Prostate gland (tissue), 2 donors: ENCODE data around the gene CHRNG. TPM values are rescaled to one million over a fixed set of nuclear protein-coding genes. Genes with fewer than 3 reads are reported as not detected.

Experiments used
- DNase-seq: peaks from one replicate; pipeline ENCODE4 v3.0.0-alpha.2; 2019; ENCODE audit warnings: low spot score
- H3K27ac ChIP-seq, 2 donors: fragments of 200-600 bp; sonication (generic); 2 replicates each; pipeline ENCODE4 v1.5.1; 2017 to 2019
- H3K27me3 ChIP-seq: fragments of 200-600 bp; sonication (generic); replicated peaks from 2 replicates; pipeline ENCODE4 v1.5.1; 2019; ENCODE audit not compliant: insufficient read depth
- H3K36me3 ChIP-seq, 2 donors: fragments of 200-600 bp; sonication (generic); 1 replicate in 1 of 2; 2 replicates in 1 of 2; pipeline versions ENCODE4 v1.5.1 to v1.8.1; 2017 to 2019
- H3K4me1 ChIP-seq: fragments of 200-600 bp; sonication (generic); replicated peaks from 2 replicates; pipeline ENCODE4 v1.5.1; 2019
- H3K4me3 ChIP-seq, 2 donors: fragments of 200-600 bp; sonication (generic); 2 replicates each; pipeline ENCODE4 v1.5.1; 2017 to 2019
- H3K9me3 ChIP-seq: fragments of 200-600 bp; sonication (generic); 2 replicates; pipeline ENCODE4 v1.5.1; 2017
- POLR2A ChIP-seq: fragments of 450-650 bp; IDR thresholded peaks from one replicate; pipeline ENCODE4 v1.6.1; 2016; ENCODE audit warnings: antibody characterized with exemption, mild to moderate bottlenecking
- POLR2AphosphoS5 ChIP-seq: sonication (generic); formaldehyde crosslinking; IDR thresholded peaks from one replicate; pipeline ENCODE4 v1.6.1; 2017; ENCODE audit warnings: antibody characterized with exemption
- WGBS: methylation state at CpG from one replicate; pipeline ENCODE4 v1.1.5; 2018; 5-methylcytosine and 5-hydroxymethylcytosine counted together
- intact Hi-C: fragments of 100-400 bp; cut with DNase I; formaldehyde crosslinking; loops from one replicate; pipeline ENCODE4 v1.14.2; 2022
- total RNA-seq, 2 donors: library from RNA; depleted of rRNA; stranded (reverse); fragments of >200 nt; gene quantifications; one replicate each; pipeline ENCODE4 v1.1.0, GENCODE V29; 2016
- TF ChIP-seq, protein P1 (sequence below), 4 experiments: fragments of 200-600 bp in 2 of 4; fragments of 450-650 bp in 2 of 4; sonication (generic) in 2 of 4; IDR thresholded peaks; 1 replicate in 3 of 4; 2 replicates in 1 of 4; pipeline ENCODE4 v1.5.1; 2016 to 2019; ENCODE audit warnings: antibody characterized with exemption in 4 of 4, mild to moderate bottlenecking in 2 of 4, moderate library complexity in 2 of 4

The CHRNG gene
- total RNA-seq, 2 donors from 2014 or later: not detected

DNA sequence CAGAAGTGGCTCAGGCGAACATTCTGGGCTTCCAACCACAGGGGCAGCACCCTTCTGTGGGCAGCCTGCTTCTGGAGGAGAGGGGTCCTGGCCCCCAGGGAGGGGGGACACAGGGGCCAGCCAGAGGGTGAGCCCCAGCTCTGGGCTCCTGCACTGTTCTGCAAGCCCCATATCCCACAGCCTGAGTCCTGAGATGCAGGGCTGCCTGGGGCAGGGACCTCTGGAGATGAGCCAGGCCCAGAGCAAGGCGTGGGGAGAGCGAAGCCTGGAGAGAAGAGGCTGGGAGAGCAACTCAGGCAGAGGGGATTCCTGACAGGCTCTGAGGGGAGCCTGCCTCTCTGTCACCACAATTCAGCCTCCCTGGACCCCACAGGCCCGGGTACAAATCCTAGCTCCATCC, 32.8 kb upstream of the CHRNG start:
- Histone ChIP-seq H3K36me3 (no peaks in the 10 kb centered on the region), H3K9me3 (no peaks in the 10 kb centered on the region), H3K4me1 (no peaks in the 10 kb centered on the region), H3K27ac (no peak overlapping the region), H3K4me3 (no peak overlapping the region), H3K27me3 (no peaks in the 10 kb centered on the region)
- no peak for TF ChIP-seq POLR2A
- no peak for TF ChIP-seq POLR2AphosphoS5
- TF ChIP-seq, protein P1, sequence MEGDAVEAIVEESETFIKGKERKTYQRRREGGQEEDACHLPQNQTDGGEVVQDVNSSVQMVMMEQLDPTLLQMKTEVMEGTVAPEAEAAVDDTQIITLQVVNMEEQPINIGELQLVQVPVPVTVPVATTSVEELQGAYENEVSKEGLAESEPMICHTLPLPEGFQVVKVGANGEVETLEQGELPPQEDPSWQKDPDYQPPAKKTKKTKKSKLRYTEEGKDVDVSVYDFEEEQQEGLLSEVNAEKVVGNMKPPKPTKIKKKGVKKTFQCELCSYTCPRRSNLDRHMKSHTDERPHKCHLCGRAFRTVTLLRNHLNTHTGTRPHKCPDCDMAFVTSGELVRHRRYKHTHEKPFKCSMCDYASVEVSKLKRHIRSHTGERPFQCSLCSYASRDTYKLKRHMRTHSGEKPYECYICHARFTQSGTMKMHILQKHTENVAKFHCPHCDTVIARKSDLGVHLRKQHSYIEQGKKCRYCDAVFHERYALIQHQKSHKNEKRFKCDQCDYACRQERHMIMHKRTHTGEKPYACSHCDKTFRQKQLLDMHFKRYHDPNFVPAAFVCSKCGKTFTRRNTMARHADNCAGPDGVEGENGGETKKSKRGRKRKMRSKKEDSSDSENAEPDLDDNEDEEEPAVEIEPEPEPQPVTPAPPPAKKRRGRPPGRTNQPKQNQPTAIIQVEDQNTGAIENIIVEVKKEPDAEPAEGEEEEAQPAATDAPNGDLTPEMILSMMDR (IDR thresholded peaks at IDR 0.05): no peak
- DNase-seq: no peak
- intact Hi-C loops: no loop called here
- whole genome bisulfite sequencing: 84% methylated on average over 4 of the region's 4 CpGs

DNA sequence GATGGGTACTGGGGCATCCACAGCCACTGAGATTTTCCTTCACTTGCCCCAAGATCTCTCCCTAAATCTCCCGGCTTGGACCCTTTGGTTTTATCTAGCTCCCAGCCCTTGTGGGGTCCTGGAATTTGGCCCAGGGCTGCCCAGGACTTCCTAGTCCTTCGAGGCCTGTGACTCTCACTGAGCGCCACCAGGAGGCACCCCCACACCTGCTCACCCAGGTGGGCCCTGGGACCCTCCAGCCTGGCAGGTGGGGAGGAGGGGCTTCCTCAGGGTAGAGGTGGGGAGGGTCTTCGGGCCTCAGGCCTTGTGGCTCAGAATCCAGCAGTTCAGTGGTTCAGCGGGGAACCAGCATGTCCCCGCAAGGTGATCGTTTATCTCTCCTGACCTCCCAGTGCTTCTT, 31.2 kb upstream of the CHRNG start:
- 78% methylated on average over 7 of the region's 7 CpGs for WGBS
- Histone ChIP-seq H3K9me3 (no peaks in the 10 kb centered on the region), H3K27ac (no peak overlapping the region), H3K4me3 (no peak overlapping the region), H3K4me1 (no peaks in the 10 kb centered on the region), H3K36me3 (no peaks in the 10 kb centered on the region), H3K27me3 (no peaks in the 10 kb centered on the region)
- TF ChIP-seq POLR2AphosphoS5: no peak
- TF ChIP-seq, protein P1 (IDR thresholded peaks at IDR 0.05): no peak
- TF ChIP-seq POLR2A: no peak
- no peak for DNase-seq
- intact Hi-C loops: no loop called here

DNA sequence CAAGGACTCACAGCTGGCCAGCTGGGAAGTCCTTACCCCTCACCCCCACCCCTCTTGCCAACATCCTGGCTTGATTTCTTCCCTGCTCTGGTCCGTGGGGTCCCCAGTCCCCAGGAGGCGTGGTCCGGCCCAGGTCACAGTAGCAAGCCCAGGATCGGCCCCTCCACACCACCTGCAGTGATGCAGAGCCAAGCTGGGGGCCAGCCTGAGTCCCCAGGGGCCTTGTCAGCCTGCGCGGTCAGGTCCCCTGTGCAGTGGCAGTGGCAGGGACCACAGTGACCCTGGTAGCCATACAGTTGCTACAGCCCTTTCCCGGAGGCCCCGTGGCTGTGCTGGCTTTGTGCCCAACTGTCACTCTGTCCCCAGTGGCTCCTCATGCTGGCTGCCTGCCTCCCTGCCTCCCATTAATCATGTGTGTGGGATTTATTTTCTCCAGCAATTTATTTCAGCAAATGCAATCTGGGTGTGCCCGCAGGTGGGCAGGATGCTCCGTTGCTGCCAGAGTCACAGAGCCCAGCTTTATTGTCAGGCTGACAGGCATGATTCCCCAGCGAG, 28.1 kb upstream of the CHRNG start:
- DNase-seq: no peak
- intact Hi-C loops: no loop called here
- Histone ChIP-seq H3K36me3 (no peaks in the 10 kb centered on the region), H3K27ac (no peak overlapping the region), H3K4me1 (no peaks in the 10 kb centered on the region), H3K9me3 (no peaks in the 10 kb centered on the region), H3K27me3 (no peaks in the 10 kb centered on the region), H3K4me3 (no peak overlapping the region)
- TF ChIP-seq POLR2AphosphoS5: no peak
- no peak for TF ChIP-seq POLR2A
- TF ChIP-seq, protein P1 (IDR thresholded peaks at IDR 0.05): no peak
- 28% methylated on average over 5 of the region's 11 CpGs for WGBS

DNA sequence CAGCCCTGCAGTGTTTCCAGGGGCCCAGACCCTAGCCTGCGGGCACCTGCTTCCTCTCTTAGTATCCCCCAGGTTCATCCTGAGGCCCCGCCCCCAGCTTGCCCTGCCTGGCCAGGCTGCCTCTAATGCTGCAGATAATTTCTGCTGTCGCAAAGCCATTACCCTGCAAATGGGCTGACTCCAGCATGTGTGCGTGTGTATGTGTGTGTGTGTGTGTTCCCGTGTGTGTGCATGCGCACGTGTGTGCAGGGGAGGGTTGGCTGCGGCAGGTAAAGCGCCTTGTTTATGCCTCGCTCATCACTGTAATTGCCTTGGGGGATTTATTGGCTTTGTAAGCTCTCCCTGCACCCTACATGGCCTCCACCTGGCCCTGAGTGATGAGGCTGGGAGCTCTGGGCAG, 26.9 kb upstream of the CHRNG start:
- H3K4me3 ChIP-seq: no peak overlapping the region
- intact Hi-C loops: no loop called here
- H3K4me1 ChIP-seq: no peaks in the 10 kb centered on the region
- no peak for DNase-seq
- H3K9me3 ChIP-seq: no peaks in the 10 kb centered on the region
- H3K27me3 ChIP-seq: no peaks in the 10 kb centered on the region
- WGBS: 87% methylated on average over 10 of the region's 10 CpGs
- no peaks in the 10 kb centered on the region for H3K36me3 ChIP-seq
- TF ChIP-seq, protein P1 (IDR thresholded peaks at IDR 0.05): no peak
- TF ChIP-seq POLR2AphosphoS5 (no peak), POLR2A (no peak)
- no peak overlapping the region for H3K27ac ChIP-seq

DNA sequence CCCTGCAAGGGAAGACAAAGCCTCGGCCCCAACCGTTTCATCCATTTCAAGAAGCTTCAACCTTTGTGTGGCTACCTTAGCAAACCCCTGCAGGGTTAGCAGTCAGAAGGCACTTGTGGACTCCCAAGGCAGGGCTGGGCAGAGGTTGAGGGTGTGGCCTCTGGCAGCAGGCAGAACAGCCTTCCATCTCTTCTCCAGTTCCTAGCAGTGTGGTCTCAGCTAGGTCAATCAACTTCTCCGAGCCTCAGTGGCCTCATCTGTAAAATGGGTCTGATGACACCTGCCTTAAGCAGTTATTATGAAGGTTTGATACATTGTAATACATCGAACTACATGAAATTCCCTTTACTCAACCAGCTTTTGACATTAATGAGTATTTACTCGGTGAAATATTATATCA, 26.1 kb upstream of the CHRNG start:
- no peak overlapping the region for H3K27ac ChIP-seq
- no peak for TF ChIP-seq POLR2AphosphoS5
- TF ChIP-seq POLR2A: no peak
- no peaks in the 10 kb centered on the region for H3K4me1 ChIP-seq
- no peaks in the 10 kb centered on the region for H3K27me3 ChIP-seq
- intact Hi-C loops: no loop called here
- no peak for DNase-seq
- no peaks in the 10 kb centered on the region for H3K36me3 ChIP-seq
- H3K9me3 ChIP-seq: no peaks in the 10 kb centered on the region
- 73% methylated on average over 5 of the region's 5 CpGs for WGBS
- no peak overlapping the region for H3K4me3 ChIP-seq
